ENCODE data around the gene NSF.
"Not testable (repeated sequence)": the region's sequence is repeated elsewhere in the genome, so short reads cannot be mapped to it uniquely, and the experiment has no call there.

NSF gene

DNA sequence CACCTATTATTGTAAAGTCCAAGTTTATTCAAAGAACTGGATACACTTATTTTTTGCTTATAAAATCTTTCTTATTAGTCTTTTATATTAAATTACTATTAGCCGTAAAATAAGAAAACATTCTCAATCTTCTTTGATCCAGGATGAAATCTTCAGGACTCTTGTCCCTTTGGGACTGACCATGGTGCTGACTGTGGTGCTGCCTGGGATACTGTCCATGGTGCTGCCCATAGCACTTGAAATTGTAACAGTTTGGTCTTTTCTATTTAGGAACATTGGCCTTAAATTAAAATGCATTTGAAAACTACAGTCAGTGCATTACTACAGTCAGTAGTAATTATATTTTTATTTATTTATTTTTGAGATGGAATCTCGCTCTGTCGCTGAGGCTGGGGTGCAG, 41.7 kb downstream of the NSF start:
- DNase-seq = not testable (repeated sequence)

DNA sequence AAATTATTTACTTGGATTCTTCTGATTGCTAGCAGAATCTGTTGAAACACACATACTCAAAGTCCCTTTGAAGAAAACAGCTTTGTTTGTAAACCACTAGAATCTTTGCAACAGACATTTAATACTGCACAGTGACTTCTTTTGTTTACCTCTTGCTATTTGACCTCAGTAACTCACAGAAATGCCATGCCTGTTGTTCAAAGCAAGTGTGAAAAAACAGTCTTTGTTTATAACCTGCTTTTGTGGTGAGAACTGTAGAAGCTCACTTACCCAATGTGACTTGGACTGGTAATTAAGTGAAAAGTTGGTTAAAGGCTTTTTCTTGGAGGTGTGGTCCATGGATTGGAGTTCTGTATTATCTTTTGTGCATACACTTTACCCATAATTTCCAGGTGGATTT, 44.4 kb downstream of the NSF start:
- not testable (repeated sequence) for DNase-seq

DNA sequence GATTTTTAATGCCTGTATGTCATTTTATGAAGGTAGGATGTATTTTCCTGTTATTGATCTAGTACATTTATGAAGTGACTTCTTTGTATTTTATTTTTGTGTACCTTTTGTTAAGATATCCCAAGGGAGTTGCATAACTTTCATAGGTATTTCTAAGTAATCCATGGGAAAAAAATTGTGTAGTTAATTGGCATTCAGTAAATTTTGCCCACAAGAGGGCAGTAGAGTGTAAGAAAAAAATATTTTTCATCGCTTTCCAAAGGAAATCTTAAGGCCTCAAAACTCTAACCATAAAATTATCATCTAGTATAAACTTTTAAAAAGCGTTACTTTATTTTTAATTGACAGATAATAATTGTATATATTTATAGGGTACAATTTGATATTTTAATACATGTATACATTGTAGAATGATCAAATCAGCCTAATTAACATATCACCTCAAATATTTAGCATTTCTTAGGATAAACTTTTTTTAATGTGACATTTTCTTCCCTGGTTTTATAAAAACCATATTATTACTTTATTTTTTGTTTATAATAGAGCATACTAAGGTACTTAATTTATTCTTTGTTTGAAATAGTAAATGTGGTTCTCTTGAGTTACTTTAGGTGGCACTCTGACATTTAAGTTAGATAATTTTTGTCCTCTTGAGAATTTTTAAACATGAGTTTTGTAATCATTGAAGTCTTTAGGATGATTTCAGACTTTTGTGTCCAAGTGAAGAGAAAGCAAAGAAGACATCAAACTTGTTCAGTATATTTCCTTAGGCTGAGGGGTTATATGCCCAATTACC, 51.6 kb downstream of the NSF start:
- DNase-seq = not testable (repeated sequence)

DNA sequence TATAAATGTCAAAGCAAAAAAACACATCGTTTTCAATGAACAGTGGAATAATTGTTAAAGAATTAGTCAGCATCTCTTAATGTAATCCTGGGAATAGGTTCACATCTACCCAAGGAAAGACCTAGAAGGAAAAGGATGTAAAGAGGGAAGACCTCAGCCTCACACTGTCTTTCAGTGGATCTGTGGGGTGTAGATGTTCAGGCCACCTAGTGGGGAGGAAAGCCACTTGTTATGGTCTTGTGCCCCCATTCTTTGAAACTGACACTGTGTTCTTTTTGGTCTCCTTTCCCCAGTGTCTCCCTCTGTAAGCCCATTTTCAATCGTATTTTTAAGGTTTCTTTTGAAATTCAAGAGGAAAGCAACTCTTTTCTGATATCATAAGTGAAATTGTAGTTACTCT, 56.8 kb downstream of the NSF start:
- DNase-seq = not testable (repeated sequence)

DNA sequence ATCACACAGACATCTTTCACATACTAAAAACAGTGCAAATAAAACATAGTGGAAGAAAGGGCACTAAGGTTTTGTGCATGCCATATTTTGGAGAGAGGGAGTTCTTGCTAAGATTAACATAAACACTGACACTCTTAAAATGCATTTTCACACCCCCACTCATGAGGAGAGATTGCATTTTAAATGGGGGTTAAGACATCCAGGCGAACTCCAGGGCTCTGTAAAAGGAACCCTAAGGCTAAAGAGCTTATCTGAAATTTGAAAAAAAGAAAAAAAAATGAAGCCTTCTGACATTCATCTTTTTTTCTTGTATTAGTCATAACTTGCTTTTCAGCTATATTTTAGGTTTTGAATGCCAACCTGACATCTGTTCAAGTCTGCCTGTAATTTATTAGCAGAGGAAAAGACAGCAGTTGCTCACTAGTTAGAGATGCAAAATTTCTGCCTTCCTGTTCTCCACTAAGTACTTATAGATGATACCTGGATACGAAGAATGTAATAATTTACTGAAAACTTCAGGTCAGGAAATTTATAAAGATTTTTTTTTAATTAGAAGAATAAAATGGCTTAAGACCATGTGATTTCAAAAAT, 57.3 kb downstream of the NSF start:
- DNase-seq = not testable (repeated sequence)

DNA sequence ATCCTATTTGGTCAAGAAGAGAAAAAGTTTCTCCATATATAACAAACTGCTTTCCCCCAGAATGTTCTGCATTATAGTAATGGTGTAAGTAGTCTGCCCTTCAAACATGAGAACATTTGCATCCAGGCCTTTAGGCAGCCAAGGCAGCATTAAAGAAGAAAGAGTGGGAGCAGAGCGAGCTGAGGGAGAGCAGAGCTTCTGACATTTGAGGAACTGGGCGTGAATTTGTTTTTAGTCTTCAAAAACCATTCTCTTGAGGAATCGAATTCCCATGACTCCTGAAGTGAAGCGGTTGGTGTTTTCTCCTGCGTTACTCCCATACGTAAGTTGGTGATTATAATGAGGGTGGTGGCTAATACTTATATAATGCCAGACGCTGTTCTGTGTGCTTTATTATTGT, 58.8 kb downstream of the NSF start:
- DNase-seq = not testable (repeated sequence)

DNA sequence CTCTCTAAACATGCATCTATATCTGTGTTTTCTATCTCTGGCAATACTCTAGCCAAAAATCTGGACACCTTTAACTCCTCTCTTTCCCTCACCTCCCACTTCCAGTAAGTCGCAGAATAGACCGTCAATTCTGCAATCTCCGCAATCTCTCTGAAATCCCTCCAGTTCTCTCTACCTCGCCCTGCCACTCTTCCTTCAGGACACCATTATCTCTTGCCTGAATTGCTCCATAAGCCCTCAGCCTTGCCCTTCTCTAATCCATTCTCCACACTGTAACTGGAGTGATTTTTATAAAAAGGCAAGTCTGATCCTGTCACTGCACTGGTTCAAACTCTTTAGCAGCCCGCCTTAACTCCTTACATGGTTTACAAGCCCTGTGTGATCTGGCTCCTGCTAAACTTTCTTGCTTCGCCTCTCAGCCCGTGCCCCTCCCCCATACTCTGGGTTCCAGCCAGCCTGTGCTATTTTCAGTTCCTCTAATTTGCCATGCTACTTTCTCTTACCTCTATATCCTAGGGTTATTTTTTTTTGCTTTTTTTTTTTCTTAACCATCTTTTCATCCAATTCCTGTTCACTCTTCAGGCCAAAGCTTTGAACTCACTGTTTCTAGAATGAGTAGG, 61.7 kb downstream of the NSF start:
- not testable (repeated sequence) for DNase-seq

DNA sequence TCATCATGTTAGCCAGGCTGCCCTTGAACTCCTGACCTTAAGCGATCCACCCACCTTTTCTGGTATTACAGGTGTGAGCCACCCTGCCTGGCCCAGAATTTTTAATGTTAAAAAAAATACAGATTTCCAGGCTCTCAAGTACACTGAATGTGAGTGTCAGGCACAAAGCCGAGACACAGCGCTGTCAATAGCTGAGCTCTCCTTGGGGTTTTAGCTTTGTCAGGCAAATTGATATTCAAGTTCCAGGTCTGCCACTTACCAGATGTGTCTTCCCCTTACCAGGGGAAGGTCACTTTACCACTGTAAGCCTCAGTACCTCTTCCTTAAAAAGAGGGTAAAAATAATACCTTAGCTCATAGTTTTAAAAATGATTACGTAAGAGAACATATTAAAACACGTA, 67.8 kb downstream of the NSF start:
- DNase-seq = not testable (repeated sequence)

DNA sequence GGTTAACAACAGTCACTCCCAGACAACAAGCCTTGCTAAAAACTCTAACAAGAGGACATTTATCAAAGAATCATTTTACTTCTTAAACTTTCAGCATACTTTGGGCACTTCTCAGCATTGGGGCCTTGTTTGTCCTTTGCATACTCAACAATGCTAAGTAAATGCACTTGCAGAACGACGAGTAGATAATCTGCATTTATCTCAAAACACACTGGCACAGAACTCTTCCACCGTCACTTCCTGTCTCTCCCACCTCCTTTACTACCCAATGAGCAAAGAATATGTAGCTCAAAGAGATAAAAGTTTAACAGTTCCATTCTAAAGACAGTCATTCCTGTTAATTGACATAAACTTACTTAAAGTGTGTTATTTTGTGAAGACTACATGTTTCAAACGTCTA, 69.2 kb downstream of the NSF start:
- DNase-seq = not testable (repeated sequence)

DNA sequence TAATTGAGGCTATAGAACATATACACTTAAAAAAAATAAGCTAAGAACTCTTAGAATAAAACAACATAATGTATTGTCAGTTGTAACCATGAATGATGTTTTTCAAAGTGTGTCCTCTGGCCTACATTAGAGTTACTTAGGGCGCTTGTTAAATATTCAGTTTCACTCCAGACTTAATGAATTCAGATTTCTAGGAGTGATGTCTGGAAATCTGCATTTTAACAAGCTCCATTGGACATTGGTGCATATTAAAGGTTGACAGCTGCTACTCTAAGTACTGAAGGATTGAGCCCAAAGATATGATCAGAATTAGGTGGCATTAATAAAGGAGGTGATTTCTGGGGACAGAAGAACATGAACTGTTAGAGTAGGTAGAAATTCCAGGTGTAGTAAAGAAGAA, 72.7 kb downstream of the NSF start:
- DNase-seq = not testable (repeated sequence)

DNA sequence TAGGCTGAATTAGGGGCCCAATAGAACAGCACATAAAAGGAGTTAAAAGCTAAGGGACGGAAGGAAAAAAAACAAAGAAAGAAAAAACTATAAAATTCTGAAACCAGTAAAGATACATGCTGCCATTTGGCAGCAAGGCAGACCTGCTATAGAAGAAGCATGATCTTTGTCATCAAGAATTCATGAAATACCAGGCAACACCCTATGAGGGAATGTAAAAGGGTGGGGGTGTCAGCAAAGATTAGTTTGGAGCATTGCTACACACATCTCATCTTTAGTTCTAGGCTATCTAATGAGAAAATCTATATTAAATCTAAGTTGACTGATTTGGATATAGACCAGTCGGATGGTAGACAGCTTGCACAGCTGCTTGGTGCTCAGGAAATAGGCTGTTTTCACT, 73.1 kb downstream of the NSF start:
- DNase-seq = not testable (repeated sequence)

DNA sequence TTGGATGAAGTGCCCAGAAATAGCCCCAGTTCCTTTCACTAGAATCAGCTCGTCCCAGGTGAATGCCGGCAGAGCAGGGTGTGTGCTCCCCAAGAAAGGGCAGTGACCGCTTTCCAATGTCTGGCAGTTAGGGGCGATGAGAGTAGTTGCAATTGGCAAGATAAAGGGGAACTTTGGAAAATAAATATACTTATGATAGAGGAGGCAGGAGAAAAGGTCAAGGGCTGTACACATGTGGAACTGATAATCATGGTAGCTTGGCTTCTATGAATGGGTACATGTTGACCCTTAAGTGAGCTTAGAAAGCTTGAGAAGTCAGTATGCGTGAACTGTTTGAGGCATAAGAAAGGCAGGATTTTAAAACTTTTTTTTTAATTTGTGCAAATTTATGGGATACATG, 75.5 kb downstream of the NSF start:
- DNase-seq = not testable (repeated sequence)

DNA sequence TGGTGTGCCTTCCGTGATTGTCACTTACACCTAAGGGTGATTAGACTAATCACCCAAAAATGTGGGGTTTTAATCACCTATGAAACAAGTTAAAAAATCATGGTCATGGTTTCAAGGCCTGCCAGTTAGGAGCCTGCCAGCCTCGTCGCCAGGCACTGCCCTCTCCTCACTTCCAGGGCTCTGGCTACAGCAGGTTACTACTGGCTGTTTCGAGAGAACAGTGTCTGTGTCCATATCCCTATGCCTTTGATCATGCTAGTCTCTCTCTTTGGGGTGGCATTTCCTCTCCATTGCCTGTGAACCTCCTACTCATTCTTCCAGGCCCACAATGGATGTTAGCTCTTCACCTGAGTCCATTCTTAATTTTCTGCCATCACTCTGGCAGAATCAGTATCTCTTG, 80.3 kb downstream of the NSF start:
- DNase-seq = not testable (repeated sequence)

DNA sequence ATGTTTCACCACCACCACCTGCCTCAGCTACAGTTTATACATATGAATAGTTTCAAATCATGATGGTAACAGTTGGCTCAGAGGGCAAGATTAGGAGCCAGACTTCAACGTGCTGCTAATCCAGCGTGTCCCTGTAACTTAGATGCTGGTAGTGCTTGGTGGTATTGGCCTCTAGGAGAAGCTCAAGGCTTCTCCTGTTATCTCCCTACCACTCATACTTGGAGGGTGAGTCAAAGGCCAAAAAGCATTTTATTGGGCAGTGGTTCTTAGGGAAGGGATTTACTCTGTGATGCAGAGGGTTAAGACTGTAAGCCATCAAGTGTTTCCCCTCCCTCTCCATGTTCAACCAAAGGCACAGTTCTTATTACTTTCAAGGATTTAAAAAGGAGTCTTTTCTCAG, 82.3 kb downstream of the NSF start:
- not testable (repeated sequence) for DNase-seq

DNA sequence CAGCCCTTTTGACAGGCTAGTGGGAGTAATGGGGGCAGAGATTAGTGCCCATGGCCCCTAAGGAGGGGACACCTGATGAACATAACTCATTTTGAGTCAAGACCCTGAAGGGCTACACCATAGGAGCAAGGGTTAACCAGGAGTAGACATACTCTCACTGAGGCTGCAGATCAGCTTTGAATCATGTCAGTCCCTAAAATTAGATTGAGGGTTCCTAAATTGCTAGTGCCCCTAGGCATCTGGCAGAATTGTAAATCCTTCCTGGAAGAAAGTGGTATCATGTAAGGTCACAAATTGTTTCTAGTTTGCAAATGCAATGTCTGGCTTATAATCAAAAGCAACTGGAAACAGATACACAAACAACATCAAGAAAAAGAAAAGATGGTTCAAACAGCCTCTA, 87.3 kb downstream of the NSF start:
- not testable (repeated sequence) for DNase-seq

DNA sequence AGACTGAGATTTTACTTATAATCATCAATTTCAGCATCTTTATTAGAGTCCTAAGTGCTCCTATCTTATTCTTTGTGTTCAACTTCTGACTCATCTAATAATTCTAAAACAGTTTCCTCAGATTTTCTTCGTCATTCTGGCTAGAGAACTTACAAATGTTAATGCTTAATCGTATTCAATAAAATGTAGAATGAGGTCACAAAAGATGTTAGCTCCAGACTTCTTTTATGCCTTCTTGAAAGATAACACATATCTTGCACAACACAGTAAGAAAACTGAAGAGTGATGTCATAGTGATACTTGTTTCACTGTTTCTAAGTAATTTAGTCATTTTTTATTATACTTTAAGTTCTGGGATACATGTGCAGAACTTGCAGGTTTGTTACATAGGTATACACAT, 93.2 kb downstream of the NSF start:
- DNase-seq = not testable (repeated sequence)

DNA sequence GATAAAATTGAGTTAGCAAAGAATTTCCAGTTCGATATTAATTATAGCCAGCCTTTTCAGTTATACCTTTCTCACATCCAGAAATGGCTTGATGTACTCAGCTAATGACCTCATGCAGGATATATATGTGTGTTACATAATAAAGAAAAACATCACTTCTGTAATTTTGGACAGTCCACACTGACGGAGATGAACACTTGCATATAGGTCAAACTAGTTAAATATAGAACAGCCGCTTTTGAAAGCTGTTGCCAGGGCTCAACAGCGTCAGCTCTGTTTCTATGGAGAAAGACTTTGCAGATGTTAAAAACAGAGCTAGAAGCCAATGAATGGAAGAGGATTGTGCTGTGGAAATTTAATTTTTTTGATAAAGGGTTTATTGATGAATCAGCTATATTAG, 94.8 kb downstream of the NSF start:
- DNase-seq = not testable (repeated sequence)

DNA sequence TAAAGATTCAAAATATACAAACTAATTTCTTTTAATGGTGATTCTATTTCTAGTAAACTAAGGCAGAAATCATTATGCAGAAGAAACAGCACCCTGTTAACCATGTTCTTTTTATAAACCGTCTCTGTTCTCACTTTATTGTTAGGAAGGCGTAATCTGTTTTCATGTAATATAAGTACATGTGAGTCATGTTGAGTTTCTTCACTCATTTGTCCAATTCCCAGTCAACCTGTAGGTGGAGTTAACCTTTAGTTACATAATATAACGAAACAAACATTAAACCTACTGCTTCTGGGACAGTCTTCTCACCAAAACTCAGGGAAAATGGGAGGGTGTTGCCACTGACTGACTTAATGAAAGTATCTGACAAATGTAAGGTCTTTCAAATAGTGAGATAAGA, 101.7 kb downstream of the NSF start:
- DNase-seq = not testable (repeated sequence)

DNA sequence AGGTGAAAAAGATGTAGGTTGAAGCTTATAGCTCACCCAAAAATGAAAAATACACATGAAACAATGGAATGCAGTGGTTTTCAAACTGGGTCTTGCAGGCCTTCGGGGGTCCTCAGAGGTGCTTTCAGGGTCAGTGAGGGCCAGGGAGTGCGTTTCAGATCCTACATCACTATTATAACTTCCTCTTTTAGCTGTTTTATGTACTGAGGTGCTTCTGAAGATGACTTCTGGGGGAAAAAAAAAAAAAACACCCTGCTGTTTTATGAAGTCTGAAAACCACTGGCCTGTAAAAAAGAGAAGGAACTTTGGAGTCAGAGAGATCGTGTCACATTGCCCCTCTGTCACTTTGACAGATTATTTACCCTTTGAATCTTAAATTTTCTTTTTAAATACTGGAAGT, 102.8 kb downstream of the NSF start:
- not testable (repeated sequence) for DNase-seq

DNA sequence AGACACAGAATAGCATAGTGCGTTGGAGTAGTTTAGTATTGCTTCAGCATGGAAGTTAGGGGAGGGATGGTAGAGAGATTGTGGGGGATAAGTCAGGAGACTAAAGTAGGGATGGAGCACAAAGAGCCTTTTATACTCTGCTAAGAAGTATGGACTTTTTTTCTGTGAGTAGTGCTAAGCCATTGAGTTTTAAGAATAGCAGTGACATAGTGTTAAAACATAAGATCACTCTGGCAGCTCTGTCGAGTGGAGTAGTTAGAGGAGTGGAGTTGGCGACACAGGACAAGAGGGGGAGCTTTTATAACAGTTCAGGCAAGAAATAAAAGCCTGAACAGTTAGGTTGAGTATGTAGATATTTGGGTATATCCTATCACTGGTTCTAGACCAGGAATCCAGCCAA, 106.1 kb downstream of the NSF start:
- DNase-seq = not testable (repeated sequence)

DNA sequence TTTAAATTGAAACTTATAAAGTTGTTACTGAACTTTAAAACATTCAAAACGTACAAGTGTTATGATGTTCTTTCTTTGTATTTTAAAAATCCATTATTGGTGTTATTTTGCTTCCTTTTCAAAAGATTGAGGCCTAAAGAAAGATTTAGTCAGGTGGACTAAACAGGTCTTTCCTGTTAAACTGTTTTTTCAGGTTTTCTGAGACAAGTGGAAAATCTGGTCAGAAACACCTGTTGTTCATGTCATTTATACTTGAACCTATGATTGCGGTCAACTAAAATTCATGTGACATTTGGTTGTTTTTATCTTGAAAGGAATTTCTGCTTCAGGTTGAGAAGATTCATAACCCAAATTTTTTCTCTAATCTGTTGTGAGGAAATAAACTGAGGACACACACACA, 108.5 kb downstream of the NSF start:
- not testable (repeated sequence) for DNase-seq

DNA sequence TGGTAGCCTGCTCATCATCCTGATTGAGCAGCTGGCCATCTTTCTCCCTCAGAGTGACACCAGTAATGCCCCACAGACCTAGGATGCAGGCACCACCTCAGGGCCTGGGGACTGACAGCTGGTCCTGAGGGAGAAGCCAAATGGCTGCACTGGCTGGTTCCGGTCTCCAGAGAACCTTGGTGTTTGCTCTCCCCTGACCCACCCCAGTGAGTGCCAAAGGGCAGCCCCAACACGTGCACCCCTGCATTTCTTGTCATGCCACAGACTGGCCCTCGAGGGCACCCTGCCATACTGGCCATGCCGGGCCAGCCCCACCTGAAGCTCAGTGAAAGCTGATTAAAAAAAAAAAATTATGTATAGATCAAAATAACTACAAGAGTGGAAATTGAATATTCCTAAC, 127.5 kb downstream of the NSF start:
- DNase-seq = no peak

DNA sequence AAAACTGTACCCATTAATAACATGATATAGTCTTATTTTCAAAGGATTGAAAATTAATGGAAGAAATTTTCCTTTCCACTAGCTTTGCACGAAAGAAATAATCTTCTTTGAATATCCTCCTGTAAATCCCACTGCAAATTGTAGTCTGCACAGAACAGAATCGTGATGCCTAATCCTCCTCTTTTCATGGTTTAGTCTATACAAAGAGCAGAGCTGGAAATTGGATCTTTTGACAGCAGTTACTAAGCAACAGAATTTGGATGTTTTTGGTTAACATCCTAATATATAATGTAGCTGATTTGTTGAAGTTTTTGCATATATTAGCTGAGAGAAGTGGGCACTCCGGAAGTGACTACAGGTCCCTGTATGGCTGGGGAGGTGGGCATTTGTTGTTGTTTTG, 129.4 kb downstream of the NSF start:
- DNase-seq = no peak

DNA sequence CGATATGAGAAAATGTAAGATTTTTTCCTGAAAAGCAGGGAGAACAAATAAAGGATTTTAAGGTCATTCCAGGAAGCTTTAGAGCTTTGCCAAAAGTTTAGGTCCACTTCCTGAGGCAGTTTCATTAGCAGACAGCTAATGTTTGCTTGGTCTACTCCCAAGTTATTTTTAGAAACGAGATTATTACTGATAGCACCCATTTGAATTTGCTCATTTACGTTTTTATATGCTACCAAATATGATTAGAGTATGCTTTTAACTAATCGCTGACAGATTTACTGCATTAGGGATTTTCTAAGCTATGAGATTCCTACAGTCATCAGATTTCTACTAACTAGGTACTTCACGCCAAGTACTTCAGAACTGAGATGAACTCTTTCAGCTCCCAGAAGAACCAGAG, 129.9 kb downstream of the NSF start:
- no peak for DNase-seq

Measured in stimulated activated naive CD4-positive, alpha-beta T cell (primary cell).